HCT116 (cell line): ENCODE measurements around the gene TBX15. TPM values are rescaled to one million over a fixed set of nuclear protein-coding genes. Genes with fewer than 3 reads are reported as not detected.

Experiments
- ATAC-seq: fragments of 200-7000 bp; cut with Tn5 transposase; 2 replicates; pipeline ENCODE4 v1.9.1; 2020; ENCODE audit warnings: mild to moderate bottlenecking, moderate library complexity
- BruUV-seq: library from RNA; stranded (reverse); fragments of 400-500 nt; replicated peaks from 2 replicates; lab custom pipeline; 2021; lab: Mats Ljungman, UMichigan
- CTCF ChIA-PET: fragments of 300-600 bp; sonication (Branson Sonifier 250); formaldehyde crosslinking; loops from one replicate; lab custom pipeline; 2021; ENCODE audit warnings: antibody characterized with exemption; lab: Charles Lee
- POLR2A ChIA-PET: fragments of 300-600, 350-600 bp; sonication (Branson Sonifier 250); formaldehyde crosslinking; loops from one replicate; lab custom pipeline; 2021; ENCODE audit warnings: antibody characterized with exemption; lab: Charles Lee
- RAD21 ChIA-PET, 2 experiments: fragments of 300-600 bp; sonication (Branson Sonifier 250); formaldehyde crosslinking; loops; one replicate each; lab custom pipeline; 2023; ENCODE audit warnings: low total read pairs in 2 of 2; ENCODE audit not compliant: uncharacterized antibody in 2 of 2, unreplicated experiment in 2 of 2, low non-redundant PET in 1 of 2; lab: Charles Lee
- DNase-seq: peaks from one replicate; pipeline ENCODE4 v3.0.0-alpha.2; 2010; ENCODE audit warnings: low read depth, low spot score
- H2AFZ ChIP-seq: fragments of 200-600 bp; shearing (Covaris generic), sonication (generic); 2 replicates; pipeline ENCODE4 v1.6.1; 2017; ENCODE audit warnings: low read depth, mixed run types, mixed read lengths, antibody characterized with exemption, low read length; ENCODE audit not compliant: poor library complexity, severe bottlenecking
- H3K27ac ChIP-seq: 2 replicates; pipeline ENCODE4 v1.5.1; 2012; ENCODE audit warnings: low read depth, low read length
- H3K27me3 ChIP-seq: fragments of 200-600 bp; sonication (generic); 2 replicates; pipeline ENCODE4 v1.6.1; 2016; ENCODE audit warnings: mixed run types, low read length, mixed read lengths; ENCODE audit not compliant: insufficient read depth
- H3K36me3 ChIP-seq, 2 experiments: fragments of 200-500 bp in 1 of 2; fragments of 200-600 bp in 1 of 2; sonication (Bioruptor generic) in 1 of 2; sonication (generic) in 1 of 2; 2 replicates each; pipeline versions ENCODE4 v1.5.1 to v1.6.1; 2014 to 2016; ENCODE audit warnings: low read length in 2 of 2, inconsistent platforms in 1 of 2, mixed read lengths in 1 of 2, mixed run types in 1 of 2; ENCODE audit not compliant: insufficient read depth in 2 of 2, control insufficient read depth in 1 of 2
- H3K4me1 ChIP-seq, 2 experiments: fragments of 200-600 bp in 1 of 2; sonication (generic) in 1 of 2; 2 replicates each; pipeline versions ENCODE4 v1.5.1 to v1.6.1; 2012 to 2017; ENCODE audit warnings: low read length in 2 of 2, inconsistent platforms in 1 of 2, mild to moderate bottlenecking in 1 of 2, mixed read lengths in 1 of 2, mixed run types in 1 of 2, moderate library complexity in 1 of 2; ENCODE audit not compliant: insufficient read depth in 2 of 2, control insufficient read depth in 1 of 2
- H3K4me2 ChIP-seq: fragments of 200-600 bp; sonication (generic); 2 replicates; pipeline ENCODE4 v1.6.1; 2017; ENCODE audit warnings: mixed run types, low read length, mixed read lengths
- H3K4me3 ChIP-seq, 2 experiments: fragments of 200-600 bp in 1 of 2; sonication (generic) in 1 of 2; replicated peaks in 1 of 2; 2 replicates each; pipeline ENCODE4 v1.5.1; 2011 to 2016; ENCODE audit warnings: low read length in 2 of 2, control low read depth in 1 of 2, low read depth in 1 of 2, mild to moderate bottlenecking in 1 of 2, mixed read lengths in 1 of 2, mixed run types in 1 of 2
- H3K79me2 ChIP-seq: fragments of 200-600 bp; sonication (generic); 2 replicates; pipeline ENCODE4 v1.6.1; 2017; ENCODE audit warnings: mild to moderate bottlenecking, mixed run types, low read length, moderate library complexity, mixed read lengths; ENCODE audit not compliant: insufficient read depth
- H3K9ac ChIP-seq: fragments of 200-600 bp; sonication (generic); 2 replicates; pipeline ENCODE4 v1.6.1; 2016; ENCODE audit warnings: low read length, mixed read lengths
- H3K9me2 ChIP-seq: fragments of 200-600 bp; sonication (generic), shearing (Covaris generic); 2 replicates; pipeline ENCODE4 v1.6.1; 2017; ENCODE audit warnings: mixed run types, mild to moderate bottlenecking, moderate library complexity; ENCODE audit not compliant: insufficient read depth
- H3K9me3 ChIP-seq, 2 experiments: fragments of 200-500 bp in 1 of 2; fragments of 200-600 bp in 1 of 2; sonication (Bioruptor generic) in 1 of 2; sonication (generic) in 1 of 2; 2 replicates each; pipeline ENCODE4 v1.6.1; 2014 to 2017; ENCODE audit warnings: low read length in 2 of 2, mixed read lengths in 2 of 2, inconsistent platforms in 1 of 2, low read depth in 1 of 2, mild to moderate bottlenecking in 1 of 2, mixed run types in 1 of 2, moderate library complexity in 1 of 2; ENCODE audit not compliant: control insufficient read depth in 1 of 2, insufficient read depth in 1 of 2
- H4K20me1 ChIP-seq: fragments of 200-600 bp; sonication (generic), shearing (Covaris generic); 2 replicates; pipeline ENCODE4 v1.6.1; 2017; ENCODE audit warnings: mixed run types, mild to moderate bottlenecking, moderate library complexity; ENCODE audit not compliant: insufficient read depth
- ATF3 ChIP-seq: IDR thresholded peaks from 2 replicates; pipeline ENCODE4 v1.6.1; 2012
- CBX3 ChIP-seq: IDR thresholded peaks from 2 replicates; pipeline ENCODE4 v1.6.1; 2012; ENCODE audit warnings: low read depth
- EGR1 ChIP-seq: IDR thresholded peaks from 2 replicates; pipeline ENCODE4 v1.6.1; 2012; ENCODE audit warnings: low read depth
- ELF1 ChIP-seq: IDR thresholded peaks from 2 replicates; pipeline ENCODE4 v1.6.1; 2012; ENCODE audit warnings: low read depth, borderline replicate concordance
- EZH2 ChIP-seq: fragments of 200-600 bp; sonication (generic); IDR thresholded peaks from 2 replicates; pipeline ENCODE4 v1.6.1; 2017; ENCODE audit warnings: antibody characterized with exemption, mixed run types
- JUND ChIP-seq: IDR thresholded peaks from 2 replicates; pipeline ENCODE4 v1.6.1; 2012
- MAX ChIP-seq: IDR thresholded peaks from 2 replicates; pipeline ENCODE4 v1.6.1; 2012
- POLR2A ChIP-seq: IDR thresholded peaks from 2 replicates; pipeline ENCODE4 v1.7.0; 2011; ENCODE audit warnings: borderline replicate concordance; ENCODE audit not compliant: insufficient read depth, insufficient read length; ENCODE audit errors: extremely low read depth
- RAD21 ChIP-seq: IDR thresholded peaks from 2 replicates; pipeline ENCODE4 v1.6.1; 2012; ENCODE audit warnings: low read depth, mild to moderate bottlenecking
- REST ChIP-seq: IDR thresholded peaks from 2 replicates; pipeline ENCODE4 v1.6.1; 2012; ENCODE audit warnings: low read depth
- SRF ChIP-seq: IDR thresholded peaks from 2 replicates; pipeline ENCODE4 v1.6.1; 2012; ENCODE audit warnings: low read depth
- TCF7L2 ChIP-seq: IDR thresholded peaks from 2 replicates; pipeline ENCODE4 v1.7.0; 2011; ENCODE audit warnings: borderline replicate concordance, inconsistent platforms; ENCODE audit not compliant: insufficient read depth, insufficient read length; ENCODE audit errors: extremely low read depth
- intact Hi-C: fragments of 100-400 bp; cut with micrococcal nuclease; formaldehyde crosslinking; loops from 2 replicates; pipeline ENCODE4 v1.10.0; 2022
- total RNA-seq: library from RNA; stranded (reverse); gene quantifications from one replicate; pipeline ENCODE4 v1.2.1, GENCODE V29; 2021; ENCODE audit not compliant: unreplicated experiment

TBX15 gene
- total RNA-seq, 1 experiment from 2014 or later = not detected

GRCh38 chr1:119007339-119007669 lies 19.2 kb upstream of the TBX15 start (continued):
- no peak for TF ChIP-seq ATF3
- no peak for TF ChIP-seq ELF1
- no peak for TF ChIP-seq EZH2

GRCh38 chr1:119006406-119007279 lies 18.5 kb upstream of the TBX15 start:
- CTCF ChIA-PET = no interaction called here
- POLR2A ChIA-PET = no interaction called here

More at GRCh38 chr1:119006406-119007279, 18.5 kb upstream of the TBX15 start:
- Histone ChIP-seq H3K4me1 (peaks cover 1 to 8% of the 10 kb centered on the region in 2 experiments; a peak in 2 of 4 replicates), H3K79me2 (no peaks in the 10 kb centered on the region), H3K9ac (no peak overlapping the region), H3K4me2 (no peak overlapping the region), H2AFZ (no peak overlapping the region), H3K9me3 (no peaks in the 10 kb centered on the region), H4K20me1 (no peaks in the 10 kb centered on the region), H3K4me3 (no peak overlapping the region), H3K36me3 (no peaks in the 10 kb centered on the region), H3K27me3 (no peaks in the 10 kb centered on the region), H3K27ac (no peak overlapping the region), H3K9me2 (no peaks in the 10 kb centered on the region)
- RAD21 ChIA-PET = no interaction called here
- intact Hi-C loops = loop anchor here (5.0 kb wide), 1 partner anchor 929 kb away; no protein-coding TSS in a partner anchor
- ATAC-seq (no peak), DNase-seq (no peak)
- TF ChIP-seq JUND (no peak), RAD21 (no peak), TCF7L2 (no peak), ELF1 (no peak), EGR1 (no peak), MAX (no peak), REST (no peak), ATF3 (no peak), SRF (no peak), CBX3 (no peak), POLR2A (no peak)
- BruUV-seq = no TSS peak
